ENCODE data around the gene CPA3. TPM values are rescaled to one million over a fixed set of nuclear protein-coding genes. Genes with fewer than 3 reads are reported as not detected.

The CPA3 gene
- total and polyA plus RNA-seq, 2 experiments from 2014 or later: not detected

DNA sequence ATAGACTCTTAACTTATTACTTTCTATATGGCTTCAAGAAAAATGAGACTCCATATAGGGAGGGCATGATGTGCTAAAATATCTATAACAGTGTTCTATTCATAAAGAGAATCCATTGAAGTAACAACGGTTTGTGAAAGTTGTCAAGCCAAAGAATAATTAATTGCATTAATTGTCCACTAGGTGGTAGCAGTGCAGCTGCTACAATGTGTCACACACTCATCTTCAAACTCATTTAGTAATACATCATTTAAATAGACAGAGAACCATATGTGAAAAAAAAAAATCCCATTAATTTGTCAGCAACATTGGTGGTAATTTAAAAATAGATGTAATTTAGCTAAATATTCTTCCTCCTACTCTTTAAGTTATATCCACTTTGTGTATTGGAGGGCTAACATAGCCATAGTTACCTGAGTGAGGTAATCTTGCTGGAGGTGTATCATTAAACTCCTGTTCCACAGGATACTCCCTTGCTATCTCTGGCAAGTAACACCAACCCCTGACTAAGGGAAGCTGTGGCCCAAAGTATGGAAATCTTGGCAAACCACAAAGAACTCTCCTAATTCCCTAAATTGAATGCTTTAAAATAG, 3.7 kb upstream of the CPA3 start:
- Histone ChIP-seq H4K20me1 (ENCODE audit: insufficient read depth) (no peaks in the 10 kb centered on the region), H3F3A (ENCODE audit: insufficient read depth) (no peaks in the 10 kb centered on the region), H3K4me2 (ENCODE audit: unreplicated experiment) (no peak overlapping the region), H3K4me3 (no peak overlapping the region), H3K27me3 (replicated peaks; ENCODE audit: insufficient read depth) (no peaks in the 10 kb centered on the region), H3K79me2 (ENCODE audit: insufficient read depth) (no peaks in the 10 kb centered on the region), H3K9me2 (ENCODE audit: insufficient read depth) (no peaks in the 10 kb centered on the region), H2AFZ (no peak overlapping the region), H3K4me1 (ENCODE audit: insufficient read depth) (no peaks in the 10 kb centered on the region), H3K36me3 (ENCODE audit: low read depth) (no peaks in the 10 kb centered on the region), H3K9ac (no peak overlapping the region), H3K9me3 (ENCODE audit: low read depth) (no peaks in the 10 kb centered on the region), H3K27ac (no peak overlapping the region)
- no peak for TF ChIP-seq EZH2phosphoT487 (IDR thresholded peaks at IDR 0.05; ENCODE audit: insufficient read depth, low read depth)
- no peak for TF ChIP-seq EZH2 (IDR thresholded peaks at IDR 0.05; ENCODE audit: insufficient read depth, poor library complexity, severe bottlenecking)
- DNase-seq: peak; percentile 63
- in situ Hi-C loops (cut with MboI): no loop called here
- WGBS, 2 experiments (ENCODE audit: low coverage in 1 of 2, low lambda C conversion rate in 2 of 2, missing lambda C conversion rate in 2 of 2): 0 to 6% methylated on average over 1 of the region's 1 CpG

DNA sequence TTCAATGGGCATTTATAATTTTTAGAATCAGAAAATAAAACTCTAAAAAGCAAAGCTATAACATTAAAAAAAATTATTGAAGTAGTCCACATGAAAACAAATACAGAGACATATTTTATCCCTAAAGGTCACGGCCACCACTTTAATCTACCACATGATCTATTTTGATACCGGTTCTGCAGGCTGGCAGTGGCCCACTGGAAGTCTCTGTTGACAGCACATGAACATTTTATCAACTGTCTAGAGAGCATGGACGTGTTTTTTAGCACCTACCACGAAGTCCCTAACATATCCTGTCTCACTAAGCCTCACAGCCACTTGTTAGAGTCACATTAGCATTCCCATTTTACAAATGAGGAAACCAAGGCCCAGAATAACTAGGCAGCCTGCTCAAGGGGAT, 1.8 kb upstream of the CPA3 start:
- no peaks in the 10 kb centered on the region for H3K27me3 ChIP-seq (replicated peaks; ENCODE audit: insufficient read depth)
- no peaks in the 10 kb centered on the region for H3K79me2 ChIP-seq (ENCODE audit: insufficient read depth)
- whole genome bisulfite sequencing, 2 experiments (ENCODE audit: low coverage in 1 of 2, low lambda C conversion rate in 2 of 2, missing lambda C conversion rate in 2 of 2): 89 to 92% methylated on average over 4 of the region's 4 CpGs
- no peaks in the 10 kb centered on the region for H3K36me3 ChIP-seq (ENCODE audit: low read depth)
- no peaks in the 10 kb centered on the region for H3F3A ChIP-seq (ENCODE audit: insufficient read depth)
- DNase-seq: no peak
- H3K4me3 ChIP-seq: no peak overlapping the region
- H3K9ac ChIP-seq: no peak overlapping the region
- no peak overlapping the region for H3K27ac ChIP-seq
- H4K20me1 ChIP-seq (ENCODE audit: insufficient read depth): no peaks in the 10 kb centered on the region
- no peak overlapping the region for H2AFZ ChIP-seq
- H3K4me1 ChIP-seq (ENCODE audit: insufficient read depth): no peaks in the 10 kb centered on the region
- no peak for TF ChIP-seq EZH2phosphoT487 (IDR thresholded peaks at IDR 0.05; ENCODE audit: insufficient read depth, low read depth)
- H3K9me2 ChIP-seq (ENCODE audit: insufficient read depth): no peaks in the 10 kb centered on the region
- H3K4me2 ChIP-seq (ENCODE audit: unreplicated experiment): no peak overlapping the region
- in situ Hi-C loops (cut with MboI): no loop called here
- no peaks in the 10 kb centered on the region for H3K9me3 ChIP-seq (ENCODE audit: low read depth)

DNA sequence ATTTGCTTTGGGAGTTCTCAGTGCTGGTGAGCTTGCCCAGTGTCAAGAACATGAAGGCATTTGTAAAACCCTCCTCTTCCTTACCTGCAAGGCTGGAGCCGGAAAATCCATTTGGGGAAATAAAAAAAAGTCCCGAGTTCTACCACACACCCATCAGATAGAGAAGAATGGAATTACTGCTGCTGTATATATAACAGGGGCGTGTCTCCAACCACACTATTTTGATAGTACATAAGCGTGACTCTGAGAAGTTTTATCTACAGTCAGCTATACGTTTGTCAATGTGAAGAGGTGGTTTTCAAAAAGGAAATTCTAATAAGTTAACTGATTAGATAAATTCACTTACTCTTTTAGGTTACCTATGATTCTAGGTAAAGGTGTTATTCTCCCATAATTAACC, 1.3 kb upstream of the CPA3 start:
- Histone ChIP-seq H3K9ac (no peak overlapping the region), H3K4me2 (ENCODE audit: unreplicated experiment) (no peak overlapping the region), H4K20me1 (ENCODE audit: insufficient read depth) (no peaks in the 10 kb centered on the region), H3K9me2 (ENCODE audit: insufficient read depth) (no peaks in the 10 kb centered on the region), H3K27ac (no peak overlapping the region), H3K79me2 (ENCODE audit: insufficient read depth) (no peaks in the 10 kb centered on the region), H3K4me1 (ENCODE audit: insufficient read depth) (no peaks in the 10 kb centered on the region), H3K27me3 (replicated peaks; ENCODE audit: insufficient read depth) (no peaks in the 10 kb centered on the region), H3K4me3 (no peak overlapping the region), H3F3A (ENCODE audit: insufficient read depth) (no peaks in the 10 kb centered on the region), H3K36me3 (ENCODE audit: low read depth) (no peaks in the 10 kb centered on the region), H3K9me3 (ENCODE audit: low read depth) (no peaks in the 10 kb centered on the region), H2AFZ (no peak overlapping the region)
- TF ChIP-seq EZH2 (IDR thresholded peaks at IDR 0.05; ENCODE audit: insufficient read depth, poor library complexity, severe bottlenecking) (no peak), EZH2phosphoT487 (IDR thresholded peaks at IDR 0.05; ENCODE audit: insufficient read depth, low read depth) (no peak)
- DNase-seq: no peak
- in situ Hi-C loops (cut with MboI): no loop called here
- WGBS, 2 experiments (ENCODE audit: low coverage in 1 of 2, low lambda C conversion rate in 2 of 2, missing lambda C conversion rate in 2 of 2): 86 to 87% methylated on average over 5 of the region's 5 CpGs

DNA sequence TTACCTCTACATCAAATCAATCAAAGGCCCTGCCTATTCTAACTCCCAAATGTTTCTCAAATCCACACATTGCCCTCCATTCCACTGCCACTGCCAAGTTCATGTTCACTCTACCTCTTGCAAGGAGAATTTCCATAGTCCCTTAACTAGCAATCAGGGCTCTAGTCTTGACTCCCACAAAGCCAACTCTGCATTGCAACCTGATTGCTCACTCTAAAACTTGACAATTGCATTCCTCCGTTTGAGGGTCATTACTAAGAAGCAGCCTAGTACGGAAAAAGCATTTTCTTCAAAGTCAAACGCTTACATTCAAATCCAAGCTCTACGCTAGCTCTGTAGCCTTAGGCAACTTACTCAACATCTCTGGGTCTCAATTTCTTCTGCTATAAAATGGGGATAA, 1.2 kb downstream of the CPA3 start:
- in situ Hi-C loops (cut with MboI): no loop called here
- Histone ChIP-seq H3K27me3 (replicated peaks; ENCODE audit: insufficient read depth) (no peaks in the 10 kb centered on the region), H3K4me1 (ENCODE audit: insufficient read depth) (no peaks in the 10 kb centered on the region), H4K20me1 (ENCODE audit: insufficient read depth) (no peaks in the 10 kb centered on the region), H2AFZ (no peak overlapping the region), H3K27ac (no peak overlapping the region), H3K4me3 (no peak overlapping the region), H3K9ac (no peak overlapping the region), H3K36me3 (ENCODE audit: low read depth) (no peaks in the 10 kb centered on the region), H3K4me2 (ENCODE audit: unreplicated experiment) (no peak overlapping the region), H3K9me3 (ENCODE audit: low read depth) (no peaks in the 10 kb centered on the region), H3K9me2 (ENCODE audit: insufficient read depth) (no peaks in the 10 kb centered on the region), H3K79me2 (ENCODE audit: insufficient read depth) (no peaks in the 10 kb centered on the region), H3F3A (ENCODE audit: insufficient read depth) (no peaks in the 10 kb centered on the region)
- DNase-seq: peak; percentile 20
- TF ChIP-seq EZH2 (IDR thresholded peaks at IDR 0.05; ENCODE audit: insufficient read depth, poor library complexity, severe bottlenecking) (no peak), EZH2phosphoT487 (IDR thresholded peaks at IDR 0.05; ENCODE audit: insufficient read depth, low read depth) (no peak)
- WGBS, 2 experiments (ENCODE audit: low coverage in 1 of 2, low lambda C conversion rate in 2 of 2, missing lambda C conversion rate in 2 of 2): 86 to 93% methylated on average over 4 of the region's 4 CpGs

Data from GM23248 (cell line).